Fibroblast of peridontal ligament (primary cell): ENCODE results near the gene MPHOSPH8.

Experiments
- DNase-seq: peaks from one replicate; pipeline ENCODE4 v3.0.0-alpha.2; 2010; ENCODE audit errors: extremely low read depth

MPHOSPH8 gene, protein sequence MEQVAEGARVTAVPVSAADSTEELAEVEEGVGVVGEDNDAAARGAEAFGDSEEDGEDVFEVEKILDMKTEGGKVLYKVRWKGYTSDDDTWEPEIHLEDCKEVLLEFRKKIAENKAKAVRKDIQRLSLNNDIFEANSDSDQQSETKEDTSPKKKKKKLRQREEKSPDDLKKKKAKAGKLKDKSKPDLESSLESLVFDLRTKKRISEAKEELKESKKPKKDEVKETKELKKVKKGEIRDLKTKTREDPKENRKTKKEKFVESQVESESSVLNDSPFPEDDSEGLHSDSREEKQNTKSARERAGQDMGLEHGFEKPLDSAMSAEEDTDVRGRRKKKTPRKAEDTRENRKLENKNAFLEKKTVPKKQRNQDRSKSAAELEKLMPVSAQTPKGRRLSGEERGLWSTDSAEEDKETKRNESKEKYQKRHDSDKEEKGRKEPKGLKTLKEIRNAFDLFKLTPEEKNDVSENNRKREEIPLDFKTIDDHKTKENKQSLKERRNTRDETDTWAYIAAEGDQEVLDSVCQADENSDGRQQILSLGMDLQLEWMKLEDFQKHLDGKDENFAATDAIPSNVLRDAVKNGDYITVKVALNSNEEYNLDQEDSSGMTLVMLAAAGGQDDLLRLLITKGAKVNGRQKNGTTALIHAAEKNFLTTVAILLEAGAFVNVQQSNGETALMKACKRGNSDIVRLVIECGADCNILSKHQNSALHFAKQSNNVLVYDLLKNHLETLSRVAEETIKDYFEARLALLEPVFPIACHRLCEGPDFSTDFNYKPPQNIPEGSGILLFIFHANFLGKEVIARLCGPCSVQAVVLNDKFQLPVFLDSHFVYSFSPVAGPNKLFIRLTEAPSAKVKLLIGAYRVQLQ

GRCh38 chr13:19633479-19634255 lies at the start of gene MPHOSPH8:
TSS of gene MPHOSPH8 (plus strand) at chr13:19633659. CDS start at chr13:19633749, 90 bp downstream.
- peak; percentile 96 for DNase-seq

- DNase-seq: no peak
Measured at GRCh38 chr13:19586904-19587634, 46.4 kb upstream of the MPHOSPH8 start.

GRCh38 chr13:19587635-19588300 lies 45.7 kb upstream of the MPHOSPH8 start:
- peak; percentile 49 for DNase-seq

DNA sequence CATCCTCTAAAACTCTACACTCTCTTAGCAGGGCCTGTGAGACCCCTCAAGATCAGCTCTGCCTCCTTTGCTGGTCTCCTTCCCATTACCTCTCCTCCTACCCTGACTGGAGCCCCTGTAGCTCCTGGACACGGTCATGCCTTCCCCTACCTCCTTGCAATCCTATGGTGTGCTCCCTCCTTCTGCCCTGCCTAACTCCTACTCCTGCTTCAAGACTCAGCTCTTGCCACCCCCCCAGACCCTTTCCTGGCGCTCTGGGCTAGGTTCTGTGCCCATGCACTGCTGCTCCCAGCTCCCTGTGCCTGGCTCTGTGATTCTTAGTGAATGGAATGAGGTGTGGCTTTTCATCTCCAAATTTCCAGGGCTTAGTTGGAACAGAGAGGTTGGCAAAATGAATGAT lies 44.1 kb upstream of the MPHOSPH8 start:
- no peak for DNase-seq

DNA sequence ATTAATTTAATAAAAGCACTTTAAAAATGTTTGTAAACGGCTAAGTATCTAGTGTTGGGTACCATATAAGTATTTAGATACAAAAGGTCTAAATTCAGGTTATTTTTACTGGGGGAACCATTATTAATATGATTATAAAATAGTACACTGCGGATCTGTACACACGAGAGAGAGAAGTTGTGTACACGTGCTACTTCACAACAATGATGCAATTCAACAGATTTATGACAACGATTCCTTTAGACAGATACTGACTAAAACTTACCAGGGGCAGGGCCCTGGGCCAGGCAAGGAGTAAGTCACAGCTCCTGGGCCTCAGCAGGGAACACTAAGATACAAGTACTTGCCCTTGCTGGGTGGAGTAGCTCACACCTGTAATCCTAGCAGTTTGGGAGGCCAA lies 43.0 kb upstream of the MPHOSPH8 start:
- DNase-seq: no peak

DNA sequence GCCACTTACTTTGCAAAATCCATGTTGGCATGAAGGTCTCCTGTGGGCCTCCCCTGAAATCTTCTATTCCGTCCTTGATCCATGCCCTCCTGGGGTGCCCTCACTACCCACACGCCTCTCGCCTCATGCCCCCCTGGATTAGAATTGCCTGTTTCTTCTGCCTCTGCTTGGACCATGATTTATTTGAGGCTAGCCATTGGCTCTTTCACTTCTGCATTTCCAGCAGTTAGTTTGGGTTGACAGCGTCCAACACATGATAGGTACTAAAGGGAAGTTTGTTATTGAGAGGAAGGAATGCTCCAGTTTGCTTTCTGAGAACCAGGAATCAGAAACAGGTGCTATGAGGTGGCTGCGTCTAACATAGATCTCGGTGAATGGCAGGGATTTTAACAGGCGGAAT lies 41.6 kb upstream of the MPHOSPH8 start:
- no peak for DNase-seq

DNA sequence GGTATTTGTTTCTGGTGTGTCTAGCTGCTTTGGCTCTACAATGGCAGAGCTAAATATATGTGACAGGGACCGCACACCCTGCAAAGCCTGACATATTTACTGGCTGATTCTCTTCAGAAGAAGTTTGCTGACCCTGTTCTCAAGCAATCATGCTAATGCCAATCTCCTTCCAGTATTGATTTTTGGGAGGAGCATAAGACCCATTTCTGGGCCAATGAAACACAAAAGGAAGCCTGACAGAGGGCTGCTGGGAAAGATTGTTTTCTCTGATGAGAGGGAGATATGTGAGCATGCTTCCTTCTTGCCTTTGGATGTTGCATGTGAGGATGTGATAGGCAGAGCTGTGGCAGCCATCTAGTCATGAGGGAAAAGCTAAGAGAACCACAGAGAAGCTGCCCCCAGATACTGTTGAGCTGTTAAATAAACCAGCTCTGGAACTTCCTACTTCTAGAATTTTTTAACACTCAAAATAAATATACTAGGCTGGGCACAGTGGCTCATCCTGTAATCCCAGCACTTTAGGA lies 40.7 kb upstream of the MPHOSPH8 start:
- DNase-seq: no peak

GRCh38 chr13:19596086-19596485 lies 37.4 kb upstream of the MPHOSPH8 start:
- DNase-seq: no peak

GRCh38 chr13:19596960-19597361 lies 36.5 kb upstream of the MPHOSPH8 start:
- DNase-seq: no peak

DNA sequence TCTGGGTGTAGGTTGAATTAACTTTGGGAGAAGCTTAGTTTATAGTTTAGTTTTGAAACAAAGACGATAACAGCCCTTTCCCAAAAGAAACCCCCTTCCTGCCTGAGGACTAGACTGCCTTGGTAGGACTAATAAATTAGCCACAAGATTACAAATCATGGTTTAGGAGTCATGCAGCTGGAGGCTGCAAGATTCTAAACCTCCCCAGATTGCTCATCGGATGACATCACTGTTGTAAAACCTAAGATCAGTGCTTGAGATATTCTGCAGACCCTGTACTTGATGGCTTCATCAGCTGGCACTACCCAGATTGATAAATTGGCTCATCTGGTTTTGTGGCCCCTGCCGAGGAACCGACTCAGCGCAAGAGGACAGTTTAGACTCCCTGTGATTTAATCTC lies 35.9 kb upstream of the MPHOSPH8 start:
- DNase-seq: peak; percentile 62

GRCh38 chr13:19601749-19602725 lies 31.4 kb upstream of the MPHOSPH8 start:
- peak; percentile 17 for DNase-seq

DNA sequence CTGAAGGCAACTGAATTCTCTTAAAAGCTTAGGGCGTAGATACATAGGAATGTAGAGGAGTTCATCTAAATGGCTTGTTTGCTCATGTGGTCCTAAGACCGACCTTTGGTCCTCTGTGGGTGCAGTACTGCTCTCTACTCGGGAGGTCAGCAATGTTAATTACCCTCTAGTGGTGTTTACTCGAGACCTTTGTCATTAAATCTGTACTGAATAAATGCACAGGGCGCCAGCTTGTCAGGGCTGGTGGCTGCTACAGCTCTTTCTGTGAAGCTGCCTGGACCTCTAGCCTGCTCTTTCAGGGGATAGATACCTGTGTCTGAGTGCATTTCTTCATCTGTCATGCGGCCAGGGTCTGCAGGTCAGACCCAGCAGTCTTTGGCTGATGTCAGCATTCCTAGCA lies 29.2 kb upstream of the MPHOSPH8 start:
- no peak for DNase-seq

DNA sequence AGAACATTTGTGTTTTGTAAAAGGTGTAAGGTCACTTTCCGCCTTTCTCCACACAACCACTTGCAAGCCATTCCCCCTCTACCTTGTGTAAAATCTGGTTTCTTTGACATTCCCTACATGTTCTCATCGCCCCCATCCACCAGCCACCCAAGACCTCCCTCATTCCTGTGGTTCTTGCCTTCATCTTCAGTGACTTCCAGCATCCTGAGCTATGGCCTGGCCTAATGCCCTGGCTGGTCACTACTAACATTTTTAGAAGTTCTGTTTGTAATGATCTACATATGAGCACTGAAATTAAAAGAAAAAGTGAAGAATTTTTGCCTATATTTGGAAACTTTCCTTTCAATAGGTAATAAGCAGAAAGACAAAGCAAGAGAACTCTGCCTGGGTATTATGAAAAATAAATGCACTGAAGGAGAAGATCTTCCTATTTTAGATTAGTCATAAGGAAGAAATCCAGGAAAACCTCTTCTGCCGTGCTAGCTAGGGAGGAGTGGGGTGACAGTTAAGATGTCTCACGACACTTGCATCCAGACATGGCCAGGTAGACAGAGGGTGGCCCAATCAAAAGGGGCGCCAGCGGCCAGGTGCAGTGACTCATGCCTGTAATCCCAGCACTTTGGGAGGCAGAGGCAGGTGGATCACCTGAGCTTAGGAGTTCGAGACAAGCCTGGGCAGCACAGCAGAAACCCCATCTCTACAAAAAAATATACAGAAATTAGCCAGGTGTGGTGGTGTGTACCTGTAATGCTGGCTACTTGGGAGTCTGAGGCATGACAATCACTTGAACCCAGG lies 28.1 kb upstream of the MPHOSPH8 start:
- DNase-seq: peak; percentile 18

DNA sequence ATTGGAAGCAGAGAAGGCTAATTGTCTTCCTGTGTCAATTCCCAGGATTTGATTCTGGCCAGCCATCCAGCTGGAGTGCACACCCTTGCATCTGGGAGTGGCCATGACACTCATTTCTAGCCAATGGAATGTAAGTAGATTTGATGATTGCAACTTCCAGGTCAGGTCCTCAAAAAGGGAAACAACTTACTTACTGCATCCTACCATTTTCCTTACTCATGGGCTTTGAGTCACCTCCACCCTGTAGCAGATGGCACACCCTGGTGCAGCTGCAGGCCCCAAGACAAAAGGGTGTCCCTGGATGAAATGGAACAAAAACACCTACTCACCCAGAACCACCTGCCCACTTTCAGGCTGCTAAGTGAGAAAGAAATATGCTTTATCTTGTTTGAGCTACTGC lies 27.3 kb upstream of the MPHOSPH8 start:
- DNase-seq: no peak

DNA sequence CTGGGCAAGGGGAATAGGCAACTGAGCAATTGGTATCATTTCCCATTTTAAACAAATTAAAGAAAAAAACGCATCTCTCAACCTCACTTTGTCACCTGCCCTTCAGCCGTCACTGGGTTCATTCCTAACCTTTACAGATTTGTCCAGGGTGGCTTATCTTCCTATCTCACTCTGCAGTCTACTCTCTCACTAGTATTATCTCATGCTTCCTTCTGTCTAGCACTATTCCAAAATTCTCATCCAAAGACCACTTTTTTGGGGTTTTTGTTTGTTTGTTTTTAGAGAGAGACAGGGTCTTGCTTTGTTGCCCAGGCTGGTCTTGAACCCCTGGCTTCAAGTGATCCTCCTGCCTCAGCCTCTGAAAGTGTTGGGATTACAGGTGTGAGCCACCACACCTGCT lies 26.7 kb upstream of the MPHOSPH8 start:
- DNase-seq: no peak

GRCh38 chr13:19607523-19608078 lies 25.9 kb upstream of the MPHOSPH8 start:
- no peak for DNase-seq

GRCh38 chr13:19618977-19619376 lies 14.5 kb upstream of the MPHOSPH8 start:
- DNase-seq: peak; percentile 48

GRCh38 chr13:19622193-19622592 lies 11.3 kb upstream of the MPHOSPH8 start:
- DNase-seq: no peak
